Retinal pigment epithelial cell (primary cell): ENCODE results near the gene RHBDL2.
"Not testable (repeated sequence)": the region's sequence is repeated elsewhere in the genome, so short reads cannot be mapped to it uniquely, and the experiment has no call there.

ENCODE experiments used
- DNase-seq: peaks from one replicate; pipeline ENCODE4 v3.0.0-alpha.2; 2010; ENCODE audit warnings: low read depth
- H3K4me3 ChIP-seq: 2 replicates; pipeline ENCODE4 v1.5.1; 2011; ENCODE audit warnings: mild to moderate bottlenecking, low read length, control low read depth, moderate library complexity
- CTCF ChIP-seq: conservative IDR thresholded peaks from 2 replicates; pipeline ENCODE4 v1.5.1; 2011; ENCODE audit warnings: low read depth, low read length, control low read depth, inconsistent platforms

The RHBDL2 gene

GRCh38 chr1:38839363-38839762, 102.3 kb downstream of the RHBDL2 start:
- no peak overlapping the region for H3K4me3 ChIP-seq
- no peak for TF ChIP-seq CTCF
- no peak for DNase-seq

- not testable (repeated sequence) for DNase-seq, H3K4me3 ChIP-seq
Observed at GRCh38 chr1:38836316-38836715, 105.3 kb downstream of the RHBDL2 start.
